Endothelial cell (in vitro differentiated cells): ENCODE data around the gene BTBD18. TPM values are rescaled to one million over a fixed set of nuclear protein-coding genes. Genes with fewer than 3 reads are reported as not detected.
"Not testable (repeated sequence)": the region's sequence is repeated elsewhere in the genome, so short reads cannot be mapped to it uniquely, and the experiment has no call there.

Experiments used
- DNase-seq: peaks from one replicate; pipeline ENCODE4 v3.0.0; 2021; ENCODE audit warnings: low spot score
- H3K27ac Mint-ChIP-seq: one replicate; pipeline ENCODE4 v1.8.0; 2021; ENCODE audit warnings: mixed read lengths, inconsistent platforms; ENCODE audit not compliant: unreplicated experiment
- H3K27me3 Mint-ChIP-seq: one replicate; pipeline ENCODE4 v1.8.0; 2021; ENCODE audit warnings: mild to moderate bottlenecking, moderate library complexity, mixed read lengths, inconsistent platforms; ENCODE audit not compliant: unreplicated experiment
- H3K36me3 Mint-ChIP-seq: one replicate; pipeline ENCODE4 v1.8.0; 2021; ENCODE audit warnings: mild to moderate bottlenecking, low read depth, mixed read lengths, inconsistent platforms; ENCODE audit not compliant: unreplicated experiment
- H3K4me1 Mint-ChIP-seq: one replicate; pipeline ENCODE4 v1.8.0; 2021; ENCODE audit warnings: mild to moderate bottlenecking, mixed read lengths, inconsistent platforms; ENCODE audit not compliant: unreplicated experiment
- H3K4me3 Mint-ChIP-seq: one replicate; pipeline ENCODE4 v1.8.0; 2021; ENCODE audit warnings: mild to moderate bottlenecking, mixed read lengths, inconsistent platforms; ENCODE audit not compliant: unreplicated experiment
- H3K9me3 Mint-ChIP-seq: one replicate; pipeline ENCODE4 v1.8.0; 2021; ENCODE audit warnings: mixed read lengths, inconsistent platforms; ENCODE audit not compliant: unreplicated experiment
- CTCF ChIP-seq: fragments of 200-600 bp; sonication (generic); IDR thresholded peaks from one replicate; pipeline ENCODE4 v1.5.0; 2021; ENCODE audit warnings: antibody characterized with exemption; ENCODE audit not compliant: unreplicated experiment
- total RNA-seq: library from RNA; stranded (reverse); fragmentation: NEBNext Ultra II Directional; extraction: Animal tissue kit (Norgen Biotek cat#: 25700); gene quantifications from one replicate; pipeline ENCODE4 v1.2.1, GENCODE V29; 2021; ENCODE audit not compliant: unreplicated experiment

The BTBD18 gene
- total RNA-seq, 1 donor from 2014 or later, result not detected

- TF ChIP-seq CTCF, result no peak
- H3K27ac Mint-ChIP-seq, result peak within 1 kb of the TSS; percentile 95
- no peaks in the 10 kb centered on the region for H3K9me3 Mint-ChIP-seq
- peaks cover 4% of the 10 kb centered on the region for H3K36me3 Mint-ChIP-seq
- H3K4me3 Mint-ChIP-seq, result peak within 1 kb of the TSS; percentile 97
- peaks cover 25% of the 10 kb centered on the region for H3K4me1 Mint-ChIP-seq
- DNase-seq, result peak; percentile 66
- H3K27me3 Mint-ChIP-seq, result peaks cover 7% of the 10 kb centered on the region
Observed at GRCh38 chr11:57711414-57712255, 40.0 kb downstream of the BTBD18 start, which contains the start of gene MED19. Gene MED19 (minus strand): TSS chr11:57712215. CDS start chr11:57712179, 36 bp downstream.

GRCh38 chr11:57709802-57710367 is 41.7 kb downstream of the BTBD18 start:
- Mint-ChIP-seq H3K27ac (no peak overlapping the region), H3K36me3 (peaks cover 4% of the 10 kb centered on the region), H3K4me3 (no peak overlapping the region), H3K4me1 (peaks cover 25% of the 10 kb centered on the region), H3K27me3 (peaks cover 5% of the 10 kb centered on the region), H3K9me3 (no peaks in the 10 kb centered on the region)
- no peak for DNase-seq
- no peak for TF ChIP-seq CTCF

DNA sequence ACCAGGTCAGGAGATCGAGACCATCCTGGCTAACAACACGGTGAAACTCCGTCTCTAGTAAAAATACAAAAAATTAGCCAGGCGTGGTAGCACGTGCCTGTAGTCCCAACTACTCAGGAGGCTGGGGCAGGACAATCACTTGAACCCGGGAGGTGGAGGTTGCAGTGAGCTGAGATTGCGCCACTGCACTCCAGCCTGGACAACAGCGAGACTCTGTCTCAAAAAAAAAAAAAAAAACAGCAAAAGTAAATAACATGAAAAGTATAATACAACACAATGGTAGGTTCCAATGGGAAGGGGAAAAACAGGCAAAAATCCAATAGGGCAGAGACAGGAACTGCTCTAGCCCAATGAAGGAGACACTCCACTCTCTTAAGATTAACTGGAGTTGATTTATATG is 46.2 kb downstream of the BTBD18 start:
- H3K9me3 Mint-ChIP-seq, H3K27me3 Mint-ChIP-seq, H3K4me3 Mint-ChIP-seq, H3K27ac Mint-ChIP-seq, H3K4me1 Mint-ChIP-seq, DNase-seq: not testable (repeated sequence)
- peaks cover 18% of the 10 kb centered on the region for H3K36me3 Mint-ChIP-seq

DNA sequence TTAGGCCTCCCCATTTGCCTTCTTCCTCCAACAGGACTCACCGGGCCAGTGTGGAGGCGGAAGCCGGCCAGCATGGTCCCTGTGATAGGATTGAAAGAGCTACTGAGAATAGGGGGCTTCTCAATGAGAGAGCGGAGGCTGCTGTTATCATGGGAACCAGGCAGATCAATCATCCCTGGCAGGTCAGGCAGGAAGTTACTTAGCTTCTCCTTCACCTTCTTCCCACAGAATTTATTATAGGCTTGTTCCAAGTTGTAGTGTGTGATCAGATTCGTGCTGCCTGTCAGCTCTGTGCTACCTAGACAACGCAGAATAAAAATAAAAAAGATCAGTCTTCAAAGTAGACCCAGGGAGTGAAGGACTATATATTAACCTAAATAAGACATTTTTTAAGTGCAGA is 46.7 kb downstream of the BTBD18 start:
- no peaks in the 10 kb centered on the region for H3K9me3 Mint-ChIP-seq
- H3K4me3 Mint-ChIP-seq, result no peak overlapping the region
- no peak for TF ChIP-seq CTCF
- H3K36me3 Mint-ChIP-seq, result peaks cover 17% of the 10 kb centered on the region
- DNase-seq, result no peak
- no peak overlapping the region for H3K27ac Mint-ChIP-seq
- H3K27me3 Mint-ChIP-seq, result no peaks in the 10 kb centered on the region
- H3K4me1 Mint-ChIP-seq, result no peaks in the 10 kb centered on the region

DNA sequence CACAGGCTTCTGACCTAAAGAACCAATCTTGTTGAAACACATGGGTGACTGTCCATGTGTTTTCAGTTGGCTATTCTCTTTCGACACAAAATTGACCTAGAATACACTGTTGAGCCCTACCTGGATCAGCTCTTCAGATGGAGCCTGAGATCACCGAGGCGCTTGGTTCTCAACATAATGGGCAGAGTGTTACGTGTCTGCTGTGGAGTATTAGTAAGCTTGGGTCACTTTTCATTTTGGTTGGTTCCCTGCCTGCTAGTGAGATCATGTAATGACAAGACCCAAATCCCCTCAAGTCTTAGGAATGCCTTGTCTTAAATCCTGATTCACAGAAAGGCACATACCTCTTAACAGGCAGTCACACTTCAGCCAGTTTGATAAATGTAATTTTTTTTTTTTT is 48.3 kb downstream of the BTBD18 start:
- Mint-ChIP-seq H3K4me3 (no peak overlapping the region), H3K27ac (no peak overlapping the region), H3K36me3 (peaks cover 31% of the 10 kb centered on the region), H3K9me3 (no peaks in the 10 kb centered on the region), H3K4me1 (no peaks in the 10 kb centered on the region), H3K27me3 (no peaks in the 10 kb centered on the region)
- DNase-seq, result no peak
- no peak for TF ChIP-seq CTCF
